NB4 (cell line): ENCODE results near the gene CRACR2B.

Source experiments
- POLR2A ChIP-seq: IDR thresholded peaks from 2 replicates; pipeline ENCODE4 v1.6.1; 2011; ENCODE audit warnings: mild to moderate bottlenecking; ENCODE audit not compliant: insufficient read length; ENCODE audit errors: extremely low read depth
- TF ChIP-seq, protein P1 (sequence below): IDR thresholded peaks from one replicate; pipeline ENCODE4 v1.5.1; 2012; ENCODE audit warnings: low read depth, low read length

DNA sequence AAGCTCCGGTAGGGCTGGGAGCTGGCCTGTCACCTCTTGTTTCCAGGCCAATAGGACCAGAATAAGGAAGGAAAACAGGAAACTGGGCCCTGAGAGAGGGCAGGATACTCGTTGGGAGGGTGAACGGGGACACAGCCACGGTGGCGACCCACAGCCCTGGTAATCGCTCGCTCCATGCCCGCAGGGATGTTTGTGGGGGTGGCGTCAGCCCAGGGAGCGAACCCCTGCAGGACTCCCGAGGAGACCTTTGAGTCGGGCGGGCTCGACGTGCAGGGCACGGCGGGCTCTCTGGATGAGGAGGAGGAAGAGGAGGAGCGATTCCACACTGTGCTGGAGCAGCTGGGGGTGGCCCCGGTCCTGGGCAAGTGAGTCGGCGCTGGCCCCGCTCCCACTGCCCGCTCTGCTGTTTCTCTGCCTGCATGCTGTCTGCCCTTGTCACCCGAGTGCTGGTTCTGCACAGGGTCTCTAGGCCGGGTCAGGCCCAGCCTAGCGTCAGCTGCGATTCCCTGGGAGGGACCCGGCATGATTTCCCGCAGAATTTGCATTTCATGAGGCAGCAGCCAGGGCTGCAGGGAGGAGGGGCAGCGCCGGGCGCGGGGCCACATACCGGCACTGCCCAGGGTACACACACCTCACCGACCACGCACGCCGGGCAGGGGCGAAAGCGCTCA, 1.6 kb downstream of the CRACR2B start:
- TF ChIP-seq, protein P1, sequence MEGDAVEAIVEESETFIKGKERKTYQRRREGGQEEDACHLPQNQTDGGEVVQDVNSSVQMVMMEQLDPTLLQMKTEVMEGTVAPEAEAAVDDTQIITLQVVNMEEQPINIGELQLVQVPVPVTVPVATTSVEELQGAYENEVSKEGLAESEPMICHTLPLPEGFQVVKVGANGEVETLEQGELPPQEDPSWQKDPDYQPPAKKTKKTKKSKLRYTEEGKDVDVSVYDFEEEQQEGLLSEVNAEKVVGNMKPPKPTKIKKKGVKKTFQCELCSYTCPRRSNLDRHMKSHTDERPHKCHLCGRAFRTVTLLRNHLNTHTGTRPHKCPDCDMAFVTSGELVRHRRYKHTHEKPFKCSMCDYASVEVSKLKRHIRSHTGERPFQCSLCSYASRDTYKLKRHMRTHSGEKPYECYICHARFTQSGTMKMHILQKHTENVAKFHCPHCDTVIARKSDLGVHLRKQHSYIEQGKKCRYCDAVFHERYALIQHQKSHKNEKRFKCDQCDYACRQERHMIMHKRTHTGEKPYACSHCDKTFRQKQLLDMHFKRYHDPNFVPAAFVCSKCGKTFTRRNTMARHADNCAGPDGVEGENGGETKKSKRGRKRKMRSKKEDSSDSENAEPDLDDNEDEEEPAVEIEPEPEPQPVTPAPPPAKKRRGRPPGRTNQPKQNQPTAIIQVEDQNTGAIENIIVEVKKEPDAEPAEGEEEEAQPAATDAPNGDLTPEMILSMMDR: no peak
- TF ChIP-seq POLR2A: no peak
